ENCODE results near the gene CHRNB1.

CHRNB1 gene

DNA sequence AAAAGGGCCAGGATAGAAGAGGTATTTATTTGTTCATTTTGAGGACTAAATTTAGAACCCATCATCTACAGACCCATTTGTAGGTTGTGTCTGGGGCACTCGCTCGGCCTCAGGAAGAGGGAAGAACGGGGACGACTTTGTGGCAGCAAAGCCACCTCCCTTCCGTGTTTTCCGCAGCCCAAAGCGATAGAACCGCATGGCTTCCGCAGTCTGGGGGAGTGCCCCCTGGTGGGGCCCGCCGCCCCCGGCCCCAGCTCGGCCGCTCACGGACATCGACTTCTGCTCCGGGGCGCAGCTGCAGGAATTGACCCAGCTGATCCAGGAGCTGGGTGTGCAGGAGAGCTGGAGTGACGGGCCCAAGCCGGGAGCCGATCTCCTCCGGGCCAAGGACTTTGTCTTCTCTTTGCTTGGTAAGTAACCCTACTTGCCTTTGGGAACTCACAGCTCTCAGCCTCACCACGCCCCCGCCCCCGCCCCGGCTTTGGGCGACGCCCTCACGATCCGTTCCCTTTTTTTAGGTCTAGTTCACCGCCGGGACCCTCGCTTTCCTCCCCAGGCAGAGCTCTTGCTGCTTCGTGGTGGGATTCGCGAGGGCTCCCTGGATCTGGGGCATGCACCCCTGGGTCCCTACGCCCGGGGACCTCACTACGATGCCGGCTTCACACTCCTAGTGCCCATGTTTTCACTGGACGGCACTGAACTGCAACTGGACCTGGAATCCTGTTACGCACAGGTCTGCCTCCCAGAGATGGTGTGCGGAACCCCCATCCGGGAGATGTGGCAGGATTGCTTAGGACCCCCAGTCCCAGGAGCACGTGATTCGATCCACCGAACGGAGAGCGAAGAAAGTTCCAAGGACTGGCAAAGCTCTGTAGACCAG lies 8.9 kb upstream of the CHRNB1 start:
- ATAC-seq (ENCODE audit: insufficient read depth, low read depth): peak; percentile 32
- Histone ChIP-seq H3K36me3 (ENCODE audit: insufficient read depth, low read length) (peaks cover 4% of the 10 kb centered on the region; the same call in 1 of the 2 replicates), H3K9me3 (ENCODE audit: insufficient read depth, low read length, severe bottlenecking) (no peaks in the 10 kb centered on the region), H3K27ac (ENCODE audit: low read length) (peak overlapping the region; percentile 77), H2AFZ (ENCODE audit: low read depth, low read length) (peak overlapping the region; percentile 86), H3K9ac (ENCODE audit: low read depth, low read length) (peak overlapping the region; percentile 64), H3K4me1 (ENCODE audit: insufficient read depth, low read length) (peaks cover 17% of the 10 kb centered on the region), H3K79me2 (ENCODE audit: insufficient read depth, low read length) (peaks cover 15% of the 10 kb centered on the region), H4K20me1 (ENCODE audit: insufficient read depth, low read length) (no peaks in the 10 kb centered on the region), H3K4me3 (ENCODE audit: low read depth in 1 of 2, low read length in 2 of 2) (peak overlapping the region; percentile 72 to 82), H3K27me3 (ENCODE audit: insufficient read depth, low read length, poor library complexity) (no peaks in the 10 kb centered on the region), H3K4me2 (ENCODE audit: insufficient read depth, low read length) (peak overlapping the region; percentile 90)
- peak; percentile 53 for DNase-seq
- TF ChIP-seq, protein P1, sequence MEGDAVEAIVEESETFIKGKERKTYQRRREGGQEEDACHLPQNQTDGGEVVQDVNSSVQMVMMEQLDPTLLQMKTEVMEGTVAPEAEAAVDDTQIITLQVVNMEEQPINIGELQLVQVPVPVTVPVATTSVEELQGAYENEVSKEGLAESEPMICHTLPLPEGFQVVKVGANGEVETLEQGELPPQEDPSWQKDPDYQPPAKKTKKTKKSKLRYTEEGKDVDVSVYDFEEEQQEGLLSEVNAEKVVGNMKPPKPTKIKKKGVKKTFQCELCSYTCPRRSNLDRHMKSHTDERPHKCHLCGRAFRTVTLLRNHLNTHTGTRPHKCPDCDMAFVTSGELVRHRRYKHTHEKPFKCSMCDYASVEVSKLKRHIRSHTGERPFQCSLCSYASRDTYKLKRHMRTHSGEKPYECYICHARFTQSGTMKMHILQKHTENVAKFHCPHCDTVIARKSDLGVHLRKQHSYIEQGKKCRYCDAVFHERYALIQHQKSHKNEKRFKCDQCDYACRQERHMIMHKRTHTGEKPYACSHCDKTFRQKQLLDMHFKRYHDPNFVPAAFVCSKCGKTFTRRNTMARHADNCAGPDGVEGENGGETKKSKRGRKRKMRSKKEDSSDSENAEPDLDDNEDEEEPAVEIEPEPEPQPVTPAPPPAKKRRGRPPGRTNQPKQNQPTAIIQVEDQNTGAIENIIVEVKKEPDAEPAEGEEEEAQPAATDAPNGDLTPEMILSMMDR (IDR thresholded peaks at IDR 0.05; ENCODE audit: borderline replicate concordance, extremely low read depth, low read length, poor library complexity, severe bottlenecking): peak; percentile 41
- TF ChIP-seq EZH2 (IDR thresholded peaks at IDR 0.05; ENCODE audit: borderline replicate concordance, low read depth, low read length, severe bottlenecking): no peak

DNA sequence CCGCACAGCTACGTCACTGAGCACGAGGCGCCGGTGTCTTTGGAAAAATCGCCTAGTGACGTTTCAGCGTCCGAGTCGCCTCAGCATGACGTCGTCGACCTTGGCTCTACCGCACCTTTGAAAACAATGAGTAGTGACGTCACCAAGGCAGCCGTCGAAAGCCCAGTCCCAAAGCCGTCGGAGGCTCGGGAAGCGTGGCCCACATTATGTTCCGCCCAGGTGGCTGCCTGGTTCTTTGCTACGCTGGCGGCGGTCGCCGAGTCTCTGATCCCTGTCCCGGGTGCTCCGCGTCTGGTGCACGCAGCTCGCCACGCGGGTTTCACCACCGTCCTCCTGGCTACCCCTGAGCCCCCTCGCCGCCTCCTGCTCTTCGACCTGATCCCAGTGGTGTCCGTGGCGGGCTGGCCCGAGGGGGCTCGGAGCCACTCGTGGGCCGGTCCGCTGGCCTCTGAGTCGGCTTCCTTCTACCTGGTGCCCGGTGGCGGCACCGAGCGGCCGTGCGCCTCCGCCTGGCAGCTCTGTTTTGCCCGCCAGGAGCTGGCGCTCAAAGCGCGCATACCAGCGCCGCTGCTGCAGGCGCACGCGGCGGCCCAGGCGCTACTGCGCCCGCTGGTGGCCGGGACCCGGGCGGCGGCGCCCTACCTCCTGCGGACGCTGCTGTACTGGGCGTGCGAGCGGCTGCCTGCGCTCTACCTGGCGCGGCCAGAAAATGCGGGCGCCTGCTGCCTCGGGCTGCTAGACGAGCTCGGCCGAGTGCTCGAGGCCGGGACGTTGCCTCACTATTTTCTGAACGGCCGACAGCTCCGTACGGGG lies 8.1 kb upstream of the CHRNB1 start:
- DNase-seq (peak; percentile 57), ATAC-seq (ENCODE audit: insufficient read depth, low read depth) (peak; percentile 46)
- no peak overlapping the region; the same call in 1 of the 2 replicates for H3K27ac ChIP-seq (ENCODE audit: low read length)
- H3K4me2 ChIP-seq (ENCODE audit: insufficient read depth, low read length): peak overlapping the region; percentile 90
- TF ChIP-seq, protein P1 (IDR thresholded peaks at IDR 0.05; ENCODE audit: borderline replicate concordance, extremely low read depth, low read length, poor library complexity, severe bottlenecking): peak; percentile 53
- TF ChIP-seq EZH2 (IDR thresholded peaks at IDR 0.05; ENCODE audit: borderline replicate concordance, low read depth, low read length, severe bottlenecking): no peak
- no peaks in the 10 kb centered on the region for H4K20me1 ChIP-seq (ENCODE audit: insufficient read depth, low read length)
- no peak overlapping the region for H2AFZ ChIP-seq (ENCODE audit: low read depth, low read length)
- peak overlapping the region; percentile 64 for H3K9ac ChIP-seq (ENCODE audit: low read depth, low read length)
- H3K79me2 ChIP-seq (ENCODE audit: insufficient read depth, low read length): peaks cover 15% of the 10 kb centered on the region
- no peaks in the 10 kb centered on the region for H3K27me3 ChIP-seq (ENCODE audit: insufficient read depth, low read length, poor library complexity)
- peaks cover 17% of the 10 kb centered on the region for H3K4me1 ChIP-seq (ENCODE audit: insufficient read depth, low read length)
- peak overlapping the region in 1 of 2 experiments; percentile 82; a peak in 2 of 4 replicates for H3K4me3 ChIP-seq (ENCODE audit: low read depth in 1 of 2, low read length in 2 of 2)
- H3K36me3 ChIP-seq (ENCODE audit: insufficient read depth, low read length): peaks cover 4% of the 10 kb centered on the region; the same call in 1 of the 2 replicates
- no peaks in the 10 kb centered on the region for H3K9me3 ChIP-seq (ENCODE audit: insufficient read depth, low read length, severe bottlenecking)

DNA sequence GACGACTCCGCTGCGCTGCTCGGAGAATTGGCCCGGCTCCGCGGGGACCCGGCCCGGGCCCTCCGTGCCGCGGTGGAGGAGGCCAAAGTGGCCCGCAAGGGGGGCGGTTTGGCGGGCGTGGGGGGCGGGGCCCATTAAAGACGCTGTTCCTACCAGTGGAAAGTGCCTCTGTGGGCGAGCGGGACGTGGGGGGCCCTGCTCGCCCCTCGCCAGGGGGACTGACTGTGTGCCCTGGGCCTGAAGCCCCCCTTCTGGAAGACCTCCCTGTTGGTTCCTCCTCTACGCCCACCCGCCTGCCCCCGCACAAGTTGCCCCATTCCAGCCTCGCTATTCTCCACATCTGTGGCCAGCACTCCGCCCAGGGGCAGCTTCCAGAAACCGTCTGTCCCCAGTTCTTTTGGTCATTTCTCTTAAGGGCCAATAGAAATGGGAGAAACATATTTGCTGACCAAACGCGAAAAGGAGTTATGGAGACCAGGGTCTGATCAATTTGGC lies 7.4 kb upstream of the CHRNB1 start:
- H2AFZ ChIP-seq (ENCODE audit: low read depth, low read length): no peak overlapping the region
- ATAC-seq (ENCODE audit: insufficient read depth, low read depth) (no peak), DNase-seq (no peak)
- no peak overlapping the region for H3K27ac ChIP-seq (ENCODE audit: low read length)
- H3K36me3 ChIP-seq (ENCODE audit: insufficient read depth, low read length): peaks cover 4% of the 10 kb centered on the region; the same call in 1 of the 2 replicates
- peaks cover 17% of the 10 kb centered on the region for H3K4me1 ChIP-seq (ENCODE audit: insufficient read depth, low read length)
- H3K9me3 ChIP-seq (ENCODE audit: insufficient read depth, low read length, severe bottlenecking): no peaks in the 10 kb centered on the region
- H3K79me2 ChIP-seq (ENCODE audit: insufficient read depth, low read length): peaks cover 15% of the 10 kb centered on the region
- H3K4me2 ChIP-seq (ENCODE audit: insufficient read depth, low read length): peak overlapping the region; percentile 39
- TF ChIP-seq, protein P1 (IDR thresholded peaks at IDR 0.05; ENCODE audit: borderline replicate concordance, extremely low read depth, low read length, poor library complexity, severe bottlenecking): no peak
- TF ChIP-seq EZH2 (IDR thresholded peaks at IDR 0.05; ENCODE audit: borderline replicate concordance, low read depth, low read length, severe bottlenecking): no peak
- no peak overlapping the region for H3K9ac ChIP-seq (ENCODE audit: low read depth, low read length)
- no peaks in the 10 kb centered on the region for H4K20me1 ChIP-seq (ENCODE audit: insufficient read depth, low read length)
- H3K4me3 ChIP-seq (ENCODE audit: low read depth in 1 of 2, low read length in 2 of 2): no peak overlapping the region
- no peaks in the 10 kb centered on the region for H3K27me3 ChIP-seq (ENCODE audit: insufficient read depth, low read length, poor library complexity)
